ENCODE results near the gene SLC9A9. TPM values are rescaled to one million over a fixed set of nuclear protein-coding genes. Genes with fewer than 3 reads are reported as not detected.

SLC9A9 gene
- total RNA-seq, 2 donors from 2014 or later: 1.3 to 3.7 TPM

GRCh38 chr3:143685491-143685890 is 162.8 kb downstream of the SLC9A9 start:
- H3K9me3 ChIP-seq (ENCODE audit: control insufficient read depth, low read length): no peaks in the 10 kb centered on the region
- H3K9ac ChIP-seq (ENCODE audit: extremely low read depth, low read length, poor library complexity, severe bottlenecking): no peak overlapping the region
- 87% methylated on average over 1 of the region's 1 CpG; no CpG with 5 or more reads in 1 of the 2 experiments for WGBS, 2 experiments (ENCODE audit: insufficient coverage in 1 of 2, insufficient read length in 1 of 2)
- Mint-ChIP-seq H3K4me1 (no peaks in the 10 kb centered on the region), H3K9me3 (no peaks in the 10 kb centered on the region), H3K4me3 (no peak overlapping the region), H3K36me3 (ENCODE audit: low read depth) (no peaks in the 10 kb centered on the region), H3K27me3 (ENCODE audit: insufficient read depth) (no peaks in the 10 kb centered on the region), H3K27ac (no peak overlapping the region)
- H3K4me3 ChIP-seq (ENCODE audit: low read length): no peak overlapping the region
- no peak for DNase-seq
- H3K27ac ChIP-seq (ENCODE audit: low read depth, low read length): no peak overlapping the region
- no peaks in the 10 kb centered on the region for H3K36me3 ChIP-seq (ENCODE audit: control insufficient read depth, insufficient read depth, low read length)
- H3K4me1 ChIP-seq (ENCODE audit: control insufficient read depth, insufficient read depth, low read length): no peaks in the 10 kb centered on the region
- TF ChIP-seq CTCF (conservative IDR thresholded peaks at IDR 0.05): no peak
- H3K27me3 ChIP-seq (ENCODE audit: control insufficient read depth, insufficient read depth, low read length, poor library complexity, severe bottlenecking): no peaks in the 10 kb centered on the region

- Mint-ChIP-seq H3K27me3 (ENCODE audit: insufficient read depth) (no peaks in the 10 kb centered on the region), H3K27ac (no peak overlapping the region), H3K36me3 (ENCODE audit: low read depth) (no peaks in the 10 kb centered on the region), H3K4me1 (peaks cover 3% of the 10 kb centered on the region), H3K4me3 (no peak overlapping the region), H3K9me3 (no peaks in the 10 kb centered on the region)
- H3K9ac ChIP-seq (ENCODE audit: extremely low read depth, low read length, poor library complexity, severe bottlenecking): no peak overlapping the region
- no peaks in the 10 kb centered on the region for H3K4me1 ChIP-seq (ENCODE audit: control insufficient read depth, insufficient read depth, low read length)
- no peak overlapping the region for H3K27ac ChIP-seq (ENCODE audit: low read depth, low read length)
- H3K36me3 ChIP-seq (ENCODE audit: control insufficient read depth, insufficient read depth, low read length): no peaks in the 10 kb centered on the region
- DNase-seq: no peak
- H3K4me3 ChIP-seq (ENCODE audit: low read length): no peak overlapping the region
- H3K9me3 ChIP-seq (ENCODE audit: control insufficient read depth, low read length): no peaks in the 10 kb centered on the region
- no peak for TF ChIP-seq CTCF (conservative IDR thresholded peaks at IDR 0.05)
- H3K27me3 ChIP-seq (ENCODE audit: control insufficient read depth, insufficient read depth, low read length, poor library complexity, severe bottlenecking): no peaks in the 10 kb centered on the region
Measured at GRCh38 chr3:143677430-143677829, 170.8 kb downstream of the SLC9A9 start.

GRCh38 chr3:143676747-143677146 is 171.5 kb downstream of the SLC9A9 start:
- DNase-seq: no peak
- Histone ChIP-seq H3K9me3 (ENCODE audit: control insufficient read depth, low read length) (no peaks in the 10 kb centered on the region), H3K9ac (ENCODE audit: extremely low read depth, low read length, poor library complexity, severe bottlenecking) (no peak overlapping the region), H3K4me3 (ENCODE audit: low read length) (no peak overlapping the region), H3K36me3 (ENCODE audit: control insufficient read depth, insufficient read depth, low read length) (no peaks in the 10 kb centered on the region), H3K27ac (ENCODE audit: low read depth, low read length) (no peak overlapping the region), H3K27me3 (ENCODE audit: control insufficient read depth, insufficient read depth, low read length, poor library complexity, severe bottlenecking) (no peaks in the 10 kb centered on the region), H3K4me1 (ENCODE audit: control insufficient read depth, insufficient read depth, low read length) (no peaks in the 10 kb centered on the region)
- WGBS, 2 experiments (ENCODE audit: insufficient coverage in 1 of 2, insufficient read length in 1 of 2): 82 to 100% methylated on average over 1 to 3 of the region's 3 CpGs
- no peak overlapping the region for H3K4me3 Mint-ChIP-seq
- TF ChIP-seq CTCF (conservative IDR thresholded peaks at IDR 0.05): no peak
- H3K4me1 Mint-ChIP-seq: peaks cover 3% of the 10 kb centered on the region
- H3K27me3 Mint-ChIP-seq (ENCODE audit: insufficient read depth): no peaks in the 10 kb centered on the region
- H3K9me3 Mint-ChIP-seq: no peaks in the 10 kb centered on the region
- H3K36me3 Mint-ChIP-seq (ENCODE audit: low read depth): no peaks in the 10 kb centered on the region
- H3K27ac Mint-ChIP-seq: no peak overlapping the region
